Thoracic aorta (tissue), 2 donors: ENCODE measurements around the gene EXOC4. TPM values are rescaled to one million over a fixed set of nuclear protein-coding genes. Genes with fewer than 3 reads are reported as not detected.

Source experiments
- ATAC-seq: fragments of 150-250 bp; one replicate; pipeline ENCODE4 v1.8.0; 2017; ENCODE audit warnings: low read depth; ENCODE audit not compliant: insufficient number of reproducible peaks, low FRiP score
- DNase-seq: peaks from one replicate; pipeline ENCODE4 v3.0.0-alpha.2; 2020; ENCODE audit warnings: low spot score
- H3K27ac ChIP-seq, 2 donors: fragments of 200-600 bp; sonication (generic); 1 replicate in 1 of 2; 2 replicates in 1 of 2; pipeline ENCODE4 v1.5.1; 2016; ENCODE audit warnings: mild to moderate bottlenecking in 2 of 2, moderate library complexity in 2 of 2
- H3K27me3 ChIP-seq: fragments of 200-600 bp; sonication (generic); replicated peaks from 2 replicates; pipeline ENCODE4 v1.6.0; 2016; ENCODE audit warnings: mild to moderate bottlenecking; ENCODE audit not compliant: insufficient read depth
- H3K36me3 ChIP-seq: fragments of 200-600 bp; sonication (generic); one replicate; pipeline ENCODE4 v1.5.1; 2016
- H3K4me1 ChIP-seq, 2 donors: fragments of 200-600 bp; sonication (generic); 1 replicate in 1 of 2; 2 replicates in 1 of 2; pipeline versions ENCODE4 v1.5.1 to v1.6.0; 2016; ENCODE audit warnings: low read depth in 2 of 2, mild to moderate bottlenecking in 1 of 2; ENCODE audit not compliant: control insufficient read depth in 1 of 2
- H3K4me3 ChIP-seq: fragments of 200-600 bp; sonication (generic); 2 replicates; pipeline ENCODE4 v1.5.1; 2016; ENCODE audit warnings: mild to moderate bottlenecking
- H3K9me3 ChIP-seq: fragments of 200-600 bp; sonication (generic); 2 replicates; pipeline ENCODE4 v1.5.1; 2016
- total RNA-seq, 2 donors: library from RNA; depleted of rRNA; stranded (reverse); fragments of >200 nt; gene quantifications; one replicate each; pipeline versions ENCODE4 v1.1.0 to v1.2.3, GENCODE V29; 2016
- TF ChIP-seq, protein P1 (sequence below): fragments of 200-600 bp; sonication (generic); IDR thresholded peaks from one replicate; pipeline ENCODE4 v1.5.1; 2019; ENCODE audit warnings: antibody characterized with exemption

The EXOC4 gene
- total RNA-seq, 2 donors from 2014 or later, result 65.3 to 72.8 TPM

GRCh38 chr7:133349101-133349500, 96.2 kb downstream of the EXOC4 start:
- no peak for DNase-seq
- Histone ChIP-seq H3K9me3 (peaks cover 18% of the 10 kb centered on the region), H3K36me3 (no peaks in the 10 kb centered on the region), H3K27ac (no peak overlapping the region), H3K4me3 (no peak overlapping the region), H3K4me1 (no peaks in the 10 kb centered on the region), H3K27me3 (no peaks in the 10 kb centered on the region)
- no peak for ATAC-seq
- TF ChIP-seq, protein P1, sequence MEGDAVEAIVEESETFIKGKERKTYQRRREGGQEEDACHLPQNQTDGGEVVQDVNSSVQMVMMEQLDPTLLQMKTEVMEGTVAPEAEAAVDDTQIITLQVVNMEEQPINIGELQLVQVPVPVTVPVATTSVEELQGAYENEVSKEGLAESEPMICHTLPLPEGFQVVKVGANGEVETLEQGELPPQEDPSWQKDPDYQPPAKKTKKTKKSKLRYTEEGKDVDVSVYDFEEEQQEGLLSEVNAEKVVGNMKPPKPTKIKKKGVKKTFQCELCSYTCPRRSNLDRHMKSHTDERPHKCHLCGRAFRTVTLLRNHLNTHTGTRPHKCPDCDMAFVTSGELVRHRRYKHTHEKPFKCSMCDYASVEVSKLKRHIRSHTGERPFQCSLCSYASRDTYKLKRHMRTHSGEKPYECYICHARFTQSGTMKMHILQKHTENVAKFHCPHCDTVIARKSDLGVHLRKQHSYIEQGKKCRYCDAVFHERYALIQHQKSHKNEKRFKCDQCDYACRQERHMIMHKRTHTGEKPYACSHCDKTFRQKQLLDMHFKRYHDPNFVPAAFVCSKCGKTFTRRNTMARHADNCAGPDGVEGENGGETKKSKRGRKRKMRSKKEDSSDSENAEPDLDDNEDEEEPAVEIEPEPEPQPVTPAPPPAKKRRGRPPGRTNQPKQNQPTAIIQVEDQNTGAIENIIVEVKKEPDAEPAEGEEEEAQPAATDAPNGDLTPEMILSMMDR, result no peak

- Histone ChIP-seq H3K4me1 (no peaks in the 10 kb centered on the region), H3K36me3 (no peaks in the 10 kb centered on the region), H3K27ac (no peak overlapping the region), H3K4me3 (no peak overlapping the region), H3K27me3 (no peaks in the 10 kb centered on the region), H3K9me3 (peaks cover 18% of the 10 kb centered on the region)
- DNase-seq (no peak), ATAC-seq (no peak)
- TF ChIP-seq, protein P1, result no peak
Measured at GRCh38 chr7:133352430-133352829, 99.6 kb downstream of the EXOC4 start.

DNA sequence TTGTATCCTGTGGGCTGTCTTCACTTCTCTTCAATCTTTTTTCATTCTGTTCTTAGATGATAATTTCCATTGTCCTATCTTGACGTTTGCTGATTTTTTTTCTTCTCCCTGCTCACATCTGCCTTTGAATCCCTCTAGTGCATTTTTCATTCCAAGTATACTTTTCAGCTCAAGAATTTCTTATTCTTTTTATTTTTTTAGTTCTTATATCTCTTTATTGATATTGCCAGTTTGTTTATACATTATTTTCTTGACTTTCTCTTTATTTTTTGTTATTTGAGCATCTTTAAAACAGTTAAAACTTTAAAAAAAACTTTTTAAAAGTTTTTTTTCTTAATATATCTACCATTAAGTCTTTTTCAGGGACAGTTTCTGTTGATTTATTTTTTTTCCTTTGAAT, 100.9 kb downstream of the EXOC4 start:
- Histone ChIP-seq H3K27me3 (no peaks in the 10 kb centered on the region), H3K27ac (no peak overlapping the region), H3K36me3 (no peaks in the 10 kb centered on the region), H3K4me1 (peaks cover 0 to 8% of the 10 kb centered on the region in 2 donors), H3K4me3 (no peak overlapping the region), H3K9me3 (peaks cover 18% of the 10 kb centered on the region)
- ATAC-seq (no peak), DNase-seq (no peak)
- TF ChIP-seq, protein P1, result no peak

DNA sequence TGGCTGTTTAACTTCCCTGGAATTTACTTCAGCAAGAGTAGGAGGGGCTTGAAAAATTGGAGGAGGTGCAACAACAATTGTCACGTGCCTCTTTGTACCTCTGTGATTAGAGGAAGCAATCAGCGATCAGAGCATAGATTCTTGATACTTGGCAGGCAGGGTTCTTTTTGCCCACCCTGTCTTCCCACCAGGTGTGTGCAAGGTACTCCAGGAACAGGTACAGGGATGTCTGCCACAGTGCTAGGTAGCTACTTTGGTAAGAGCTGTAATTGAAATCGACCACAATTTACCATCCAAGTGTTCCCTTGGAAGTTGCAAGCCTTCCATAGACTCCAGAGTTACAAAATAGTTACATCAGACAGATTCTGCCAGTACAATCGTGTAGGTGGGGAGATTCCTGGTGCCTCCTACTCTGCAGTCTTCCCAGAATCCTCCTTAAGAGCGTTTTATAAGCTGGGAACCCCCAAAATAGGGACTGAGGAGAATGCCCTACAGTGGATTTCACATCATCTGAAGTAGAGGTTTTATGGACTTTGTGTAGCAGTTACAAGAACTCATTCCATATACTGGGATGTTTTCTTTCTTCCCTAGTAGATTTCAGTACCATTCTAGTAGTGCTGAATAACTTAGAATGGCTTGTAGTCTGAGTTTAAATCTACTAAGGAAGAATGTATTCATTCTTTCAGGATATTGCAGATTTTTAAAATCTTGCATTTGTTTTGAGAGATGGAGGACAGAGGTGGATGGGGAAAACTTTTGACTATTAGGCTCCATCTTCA, 101.9 kb downstream of the EXOC4 start:
- no peak overlapping the region for H3K4me3 ChIP-seq
- peaks cover 18% of the 10 kb centered on the region for H3K9me3 ChIP-seq
- H3K27me3 ChIP-seq, result no peaks in the 10 kb centered on the region
- H3K4me1 ChIP-seq, result peaks cover 6 to 17% of the 10 kb centered on the region in 2 donors
- DNase-seq, result no peak
- H3K36me3 ChIP-seq, result no peaks in the 10 kb centered on the region
- H3K27ac ChIP-seq, result no peak overlapping the region
- ATAC-seq, result no peak
- TF ChIP-seq, protein P1, result no peak

DNA sequence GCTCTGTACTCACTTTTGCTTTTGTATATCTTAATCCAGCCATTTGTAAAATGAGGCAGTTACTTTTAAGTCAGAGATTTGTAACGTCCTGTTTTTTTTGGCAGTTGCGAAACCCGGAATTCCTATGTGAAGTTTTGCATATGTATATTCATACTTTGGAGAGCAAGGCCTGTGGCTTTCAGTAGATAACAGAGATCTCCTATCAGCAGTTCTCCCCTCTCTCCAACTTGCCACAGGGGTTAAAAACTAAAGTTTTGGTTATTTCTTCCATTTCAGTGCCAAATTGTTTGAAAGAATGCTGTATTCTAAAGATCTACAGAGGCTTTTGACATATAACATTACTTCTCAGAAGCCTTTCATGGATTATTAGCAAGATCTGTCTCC, 102.4 kb downstream of the EXOC4 start:
- H3K27me3 ChIP-seq, result no peaks in the 10 kb centered on the region
- H3K9me3 ChIP-seq, result peaks cover 18% of the 10 kb centered on the region
- no peak overlapping the region for H3K27ac ChIP-seq
- ATAC-seq (no peak), DNase-seq (no peak)
- TF ChIP-seq, protein P1, result no peak
- no peak overlapping the region for H3K4me3 ChIP-seq
- H3K36me3 ChIP-seq, result no peaks in the 10 kb centered on the region
- H3K4me1 ChIP-seq, result peaks cover 6 to 23% of the 10 kb centered on the region in 2 donors
